ENCODE measurements around the gene ZEB2.

The ZEB2 gene

GRCh38 chr2:144350151-144350802 is 169.6 kb downstream of the ZEB2 start:
- no peak for DNase-seq
- in situ Hi-C loops (cut with MboI; ENCODE audit: low pct_unique_long_range_greater_than_20kb, low sequenced_read_pairs) = no loop called here

- in situ Hi-C loops (cut with MboI; ENCODE audit: low pct_unique_long_range_greater_than_20kb, low sequenced_read_pairs) = no loop called here
- no peak for DNase-seq
Measured at GRCh38 chr2:144349674-144350073, 170.2 kb downstream of the ZEB2 start.

DNA sequence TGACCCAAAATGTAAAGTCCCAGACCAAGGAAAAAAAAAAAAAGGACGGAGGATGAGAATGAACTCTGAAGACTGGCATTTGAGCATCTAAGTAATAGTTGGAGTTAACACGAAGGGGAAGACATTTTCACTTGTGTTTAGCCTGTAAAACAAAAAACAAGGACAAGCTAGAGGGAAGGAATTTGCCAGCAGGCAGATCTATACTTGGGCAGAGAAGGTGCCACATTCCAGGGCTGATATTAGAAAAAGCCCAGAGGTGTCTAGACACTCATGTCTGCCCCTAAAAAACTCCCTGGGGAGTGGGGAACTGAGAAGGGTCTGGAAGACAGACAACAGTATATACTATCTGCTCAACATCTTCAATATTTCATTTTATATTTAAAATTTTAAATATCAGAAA is 171.1 kb downstream of the ZEB2 start:
- in situ Hi-C loops (cut with MboI; ENCODE audit: low pct_unique_long_range_greater_than_20kb, low sequenced_read_pairs) = no loop called here
- no peak for DNase-seq

DNA sequence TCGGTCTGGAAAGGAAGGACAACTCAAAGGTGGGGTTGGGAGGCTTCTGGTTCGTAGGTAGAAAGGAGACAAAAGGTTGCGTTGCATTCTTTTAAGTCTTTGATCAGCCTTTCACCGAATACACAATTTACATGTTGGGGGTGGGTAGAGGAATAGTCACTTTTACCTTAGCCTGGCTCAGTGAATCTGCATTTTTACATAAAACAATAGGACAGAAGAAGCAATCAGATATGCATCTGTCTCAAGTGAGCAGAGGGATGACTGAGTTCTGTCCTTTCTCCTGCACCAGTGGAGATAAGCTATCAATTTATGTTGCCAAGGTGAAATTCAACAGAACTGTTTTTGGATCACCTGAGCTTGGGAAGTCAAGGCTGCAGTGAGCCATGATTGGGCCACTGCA is 173.7 kb downstream of the ZEB2 start:
- DNase-seq = no peak
- in situ Hi-C loops (cut with MboI; ENCODE audit: low pct_unique_long_range_greater_than_20kb, low sequenced_read_pairs) = no loop called here

DNA sequence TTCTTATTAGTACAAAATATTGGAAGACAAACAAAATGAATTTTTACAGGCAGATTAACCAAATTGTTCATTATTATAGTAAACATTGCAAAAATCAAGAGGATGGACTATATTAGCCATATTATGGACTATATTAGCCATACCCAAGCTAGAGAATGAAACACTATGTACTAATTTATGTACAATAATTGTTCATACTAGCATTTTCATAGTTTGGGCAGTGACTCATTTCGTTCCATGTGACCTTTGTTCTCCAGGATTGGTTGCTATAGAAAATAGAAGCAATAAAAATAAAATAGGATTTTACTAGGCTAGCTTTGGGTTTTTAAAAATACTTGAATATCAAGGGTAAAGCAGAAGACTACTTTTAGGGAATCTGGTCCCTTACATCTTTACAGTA is 176.8 kb downstream of the ZEB2 start:
- no peak for DNase-seq
- in situ Hi-C loops (cut with MboI; ENCODE audit: low pct_unique_long_range_greater_than_20kb, low sequenced_read_pairs) = no loop called here

DNA sequence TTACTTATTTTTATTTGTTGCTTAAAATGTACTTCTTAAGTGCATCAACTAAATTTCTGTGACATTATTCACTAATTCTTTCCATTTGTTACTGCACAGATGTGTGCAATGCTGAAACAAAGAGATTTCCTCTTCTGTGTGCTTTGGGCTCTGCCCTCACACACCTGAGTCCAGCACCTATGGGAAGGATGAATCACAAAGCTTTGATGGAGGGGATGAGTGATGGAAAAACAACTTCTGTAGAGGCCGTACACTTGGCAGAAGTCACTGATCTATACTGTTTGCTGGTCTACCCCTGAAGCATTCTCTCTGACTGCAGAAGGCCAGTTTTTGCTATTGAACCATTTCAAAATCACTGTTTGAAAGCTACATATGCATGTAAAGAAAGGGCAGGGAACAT is 178.4 kb downstream of the ZEB2 start:
- in situ Hi-C loops (cut with MboI; ENCODE audit: low pct_unique_long_range_greater_than_20kb, low sequenced_read_pairs) = no loop called here
- no peak for DNase-seq

- in situ Hi-C loops (cut with MboI; ENCODE audit: low pct_unique_long_range_greater_than_20kb, low sequenced_read_pairs) = no loop called here
- no peak for DNase-seq
Measured at GRCh38 chr2:144339048-144339447, 180.9 kb downstream of the ZEB2 start.

- DNase-seq = no peak
- in situ Hi-C loops (cut with MboI; ENCODE audit: low pct_unique_long_range_greater_than_20kb, low sequenced_read_pairs) = no loop called here
Measured at GRCh38 chr2:144334551-144334950, 185.4 kb downstream of the ZEB2 start.

Measured in KBM-7 (cell line).